Stimulated activated CD4-positive, alpha-beta T cell treated with anti-CD3 and anti-CD28 coated beads, Interleukin-4, amount 100 ng/mL, for 48 hours (primary cell): ENCODE measurements around the gene ZNF888.
"Not testable (repeated sequence)": the region's sequence is repeated elsewhere in the genome, so short reads cannot be mapped to it uniquely, and the experiment has no call there.

Source experiments
- DNase-seq, 2 donors: peaks; one replicate each; pipeline ENCODE4 v3.0.0-alpha.2; 2020; ENCODE audit warnings: low read depth in 2 of 2

The ZNF888 gene

DNA sequence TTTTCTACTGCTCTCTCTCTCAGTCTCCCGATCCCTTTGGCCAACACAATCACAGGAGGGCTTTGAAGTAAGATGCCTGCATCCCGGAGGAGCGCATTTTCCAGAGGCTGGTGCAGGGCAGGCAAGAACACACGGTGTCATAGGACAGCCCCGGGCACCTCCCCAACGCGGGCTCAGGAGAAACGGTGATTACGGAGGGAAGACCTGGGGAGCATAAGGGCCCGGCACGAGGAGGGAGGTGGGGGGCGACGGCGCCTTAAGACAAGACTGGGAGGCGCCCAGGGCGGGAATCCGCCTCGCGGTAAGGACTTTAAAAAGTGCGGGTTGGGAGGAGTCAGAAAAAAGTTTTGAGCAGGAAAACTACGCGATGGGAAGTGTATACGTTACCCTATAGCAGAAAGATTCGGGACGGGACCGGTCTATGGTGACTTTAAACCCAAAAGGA lies 18.7 kb upstream of the ZNF888 start:
- DNase-seq = no peak

DNA sequence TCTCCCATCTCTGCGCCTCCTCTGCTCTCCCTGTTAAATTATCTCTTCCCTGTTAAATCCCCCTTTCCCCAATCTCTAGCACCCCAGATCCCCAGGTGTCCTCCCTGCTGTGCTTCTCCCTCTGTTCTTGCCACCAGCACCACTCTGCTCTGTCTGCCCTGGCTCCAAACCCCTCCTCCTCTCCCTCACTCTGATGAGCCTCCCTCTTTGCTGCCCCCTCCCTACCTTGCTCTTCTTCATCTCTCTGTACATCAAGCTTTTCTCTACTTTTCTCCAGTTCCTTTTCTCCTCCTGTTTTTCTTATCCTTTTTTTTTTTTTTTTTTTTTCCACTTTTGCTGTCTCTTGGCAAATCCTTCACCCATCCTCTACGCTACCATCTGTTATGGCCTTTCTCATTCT lies 18.3 kb upstream of the ZNF888 start:
- not testable (repeated sequence) for DNase-seq

- not testable (repeated sequence) for DNase-seq
These were observed 17.7 kb upstream of the ZNF888 start for GRCh38 chr19:52940905-52941304.

DNA sequence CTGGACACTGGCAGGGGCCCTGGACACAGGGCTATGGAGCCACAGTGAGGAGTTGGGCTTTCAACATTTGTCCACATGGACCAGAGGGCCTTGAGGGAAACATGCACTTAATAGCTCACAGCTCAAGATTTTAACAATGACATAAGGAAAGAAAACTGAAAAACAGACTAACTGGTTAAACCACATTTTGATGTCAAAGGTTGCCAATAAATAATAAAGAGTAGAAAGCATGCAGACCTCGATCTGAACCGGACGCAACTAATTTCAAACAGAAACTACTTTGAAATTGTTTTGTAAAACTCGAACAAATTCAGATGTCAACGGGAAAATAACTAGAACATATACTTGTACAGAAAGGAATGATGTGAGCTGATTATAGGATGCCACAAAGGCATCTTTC lies 15.5 kb upstream of the ZNF888 start:
- no peak for DNase-seq

- DNase-seq = no peak
These were observed 13.7 kb upstream of the ZNF888 start for GRCh38 chr19:52936954-52937325.

DNA sequence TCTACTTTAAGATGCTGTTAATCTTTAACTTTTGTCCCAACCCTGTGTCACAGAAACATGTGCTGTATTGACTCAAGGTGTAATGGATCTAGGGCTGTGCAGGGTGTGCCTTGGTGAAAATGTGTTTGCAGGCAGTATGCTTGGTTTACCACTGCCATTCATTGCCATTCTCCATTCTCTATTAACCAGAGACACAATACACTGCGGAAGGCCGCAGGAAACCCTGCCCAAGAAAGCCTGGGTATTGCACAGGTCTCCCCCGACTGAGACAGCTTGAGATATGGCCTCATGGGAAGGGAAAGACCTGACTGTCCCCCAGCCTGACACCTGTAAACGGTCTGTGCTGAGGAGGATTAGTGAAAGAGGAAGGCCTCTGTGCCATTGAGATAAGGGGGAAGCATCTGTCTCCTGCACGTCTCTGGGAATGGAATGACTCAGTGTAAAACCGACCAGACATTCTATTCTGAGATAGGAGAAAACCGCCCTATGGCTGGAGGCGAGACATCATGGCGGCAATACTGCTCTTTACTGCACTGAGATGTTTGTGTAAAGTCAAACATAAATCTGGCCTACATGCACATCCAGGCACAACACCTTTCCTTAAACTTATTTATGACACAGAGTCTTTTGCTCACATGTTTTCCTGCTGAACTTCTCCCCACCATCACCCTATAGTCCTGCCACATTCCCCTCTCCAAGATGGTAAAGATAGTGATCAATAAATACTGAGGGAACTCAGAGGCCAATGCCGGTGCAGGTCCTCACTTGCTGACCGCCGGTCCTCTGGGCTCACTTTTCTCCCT lies 13.1 kb upstream of the ZNF888 start:
- no peak for DNase-seq

GRCh38 chr19:52935434-52935833 lies 12.2 kb upstream of the ZNF888 start:
- DNase-seq = no peak

DNA sequence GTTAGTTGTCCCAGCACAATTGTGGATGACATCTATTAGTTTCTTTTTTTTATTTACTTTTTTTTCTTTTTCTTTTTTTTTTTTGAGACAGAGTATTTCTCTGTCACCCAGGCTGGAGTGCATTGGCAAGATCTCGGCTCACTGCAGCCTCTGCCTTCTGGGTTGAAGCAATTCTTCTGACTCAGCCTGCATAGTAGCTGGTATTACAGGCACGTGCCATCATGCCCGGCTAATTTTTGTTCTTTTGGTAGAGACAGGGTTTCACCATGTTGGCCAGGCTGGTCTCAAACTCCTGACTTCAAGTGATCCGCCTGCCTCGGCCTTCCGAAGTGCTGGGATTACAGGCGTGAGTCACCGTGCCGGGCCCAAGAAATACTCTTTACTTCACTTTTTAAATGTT lies 1.4 kb upstream of the ZNF888 start:
- DNase-seq = not testable (repeated sequence)

- DNase-seq = no peak
These were observed 758 bp upstream of the ZNF888 start for GRCh38 chr19:52923778-52924593.

- no peak for DNase-seq
These were observed 5.7 kb downstream of the ZNF888 start for GRCh38 chr19:52917531-52917930.

DNA sequence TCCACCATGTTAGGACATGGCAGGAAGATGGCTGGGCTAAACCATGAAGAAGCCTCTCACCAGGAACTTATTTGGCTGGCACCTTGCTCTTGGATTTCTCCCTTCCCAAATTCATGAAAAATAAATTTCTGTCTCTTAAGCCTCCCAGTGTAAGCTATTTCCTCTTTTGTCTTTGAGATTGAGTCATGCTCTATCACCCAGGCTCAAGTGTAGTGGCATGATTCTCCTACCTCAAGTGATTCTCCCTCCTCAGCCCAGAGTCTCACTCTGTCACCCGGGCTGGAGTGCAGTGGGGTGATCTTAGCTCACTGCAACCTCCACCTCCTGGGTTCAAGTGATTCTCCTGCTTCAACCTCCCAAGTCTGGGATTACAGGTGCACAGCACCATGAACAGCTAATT lies 12.6 kb downstream of the ZNF888 start:
- DNase-seq = no peak

- DNase-seq = not testable (repeated sequence)
These were observed 19.0 kb downstream of the ZNF888 start for GRCh38 chr19:52904052-52904780.

GRCh38 chr19:52901842-52902241 lies 21.4 kb downstream of the ZNF888 start:
- no peak for DNase-seq

GRCh38 chr19:52898596-52898995 lies 24.6 kb downstream of the ZNF888 start:
- not testable (repeated sequence) for DNase-seq

- no peak for DNase-seq
These were observed 25.1 kb downstream of the ZNF888 start for GRCh38 chr19:52898101-52898500.

DNA sequence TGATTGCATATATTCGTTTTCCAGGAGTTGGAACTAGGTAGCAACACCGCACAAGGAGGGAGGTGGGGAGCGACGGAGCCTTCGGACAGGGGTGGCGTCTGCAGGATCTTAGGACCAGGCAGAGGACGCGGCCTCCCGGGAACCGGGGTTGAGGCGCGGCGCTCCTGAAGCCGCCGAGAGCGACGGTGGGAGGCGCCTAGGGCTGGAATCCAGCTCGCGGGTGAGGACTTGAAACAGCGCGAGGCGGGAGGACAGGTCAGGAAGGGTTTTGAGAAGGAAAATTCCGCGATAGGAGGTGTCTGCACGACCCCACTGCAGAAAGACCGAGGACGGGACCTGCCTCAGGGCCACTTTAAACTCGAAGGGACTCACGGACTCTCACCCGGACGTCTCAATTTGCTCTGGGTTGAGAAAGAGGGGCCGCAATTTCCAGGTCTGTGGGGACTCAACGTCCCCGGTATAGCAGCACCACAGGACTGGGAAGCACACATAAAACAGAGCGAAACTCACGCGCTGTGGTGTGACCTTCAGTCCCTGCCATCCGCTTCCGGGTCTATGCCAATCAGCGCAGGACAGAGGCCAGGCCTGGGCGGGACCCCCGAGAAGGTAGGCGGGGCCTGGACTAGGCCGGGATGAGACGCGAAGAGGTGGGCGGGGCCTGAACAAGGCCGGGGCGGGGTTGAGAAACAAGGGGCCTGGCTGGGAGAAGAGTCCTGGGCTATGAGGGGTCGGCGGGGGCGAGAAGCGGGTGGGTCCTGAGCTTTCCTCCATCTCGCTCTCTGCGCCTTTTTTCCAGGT lies 25.9 kb downstream of the ZNF888 start, which contains the start of gene ZNF320:
TSS of gene ZNF320 (minus strand) at position 498 of the 798 bp plus-strand sequence. CDS start 7,380 bp downstream, outside the sequence.
- DNase-seq = peak; percentile 84

- DNase-seq = no peak
These were observed 26.6 kb downstream of the ZNF888 start for GRCh38 chr19:52896431-52897137.

- DNase-seq = no peak
These were observed 31.9 kb downstream of the ZNF888 start for GRCh38 chr19:52891336-52891735.

DNA sequence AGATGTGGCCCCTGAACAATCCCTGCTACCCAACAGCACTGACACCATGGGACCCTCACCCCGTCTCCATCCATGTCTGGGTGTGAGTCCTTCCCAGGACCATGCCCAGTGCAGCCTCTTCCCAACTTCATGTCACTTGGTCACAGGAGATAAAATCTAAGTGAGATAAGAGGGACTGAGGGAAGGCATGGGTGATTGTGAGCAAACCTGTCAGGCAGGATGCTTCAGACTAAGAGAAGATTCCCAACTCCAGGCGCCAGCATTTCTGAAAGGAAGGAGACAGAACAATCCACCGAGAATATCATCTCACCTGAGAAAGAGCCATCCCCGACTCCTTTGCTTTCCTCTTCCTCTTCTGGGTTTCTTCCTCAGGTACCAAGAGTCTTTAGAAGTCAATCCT lies 33.3 kb downstream of the ZNF888 start:
- no peak for DNase-seq

DNA sequence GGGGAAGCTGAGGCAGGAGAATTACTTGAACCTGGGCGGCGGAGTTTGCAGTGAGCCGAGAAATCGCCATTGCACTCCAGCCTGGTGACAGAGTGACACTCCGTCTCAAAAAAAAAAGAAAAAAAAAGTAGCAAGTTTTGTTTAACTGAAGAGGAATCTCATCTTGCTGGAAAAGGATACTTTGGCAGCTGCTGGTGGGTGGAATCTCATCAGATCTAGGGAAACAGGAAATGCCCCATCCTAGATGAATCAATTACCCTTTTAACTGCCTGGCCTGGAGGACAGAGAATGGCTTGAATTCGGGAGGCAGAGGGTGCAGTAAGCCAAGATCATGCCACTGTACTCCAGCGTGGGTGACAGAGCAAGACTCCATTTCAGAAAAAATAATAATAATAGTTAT lies 34.2 kb downstream of the ZNF888 start:
- no peak for DNase-seq
